Measurements from ENCODE around the gene TOMT. TPM values are rescaled to one million over a fixed set of nuclear protein-coding genes. Genes with fewer than 3 reads are reported as not detected.

TOMT gene
- total RNA-seq, 4 donors from 2014 or later = not detected

DNA sequence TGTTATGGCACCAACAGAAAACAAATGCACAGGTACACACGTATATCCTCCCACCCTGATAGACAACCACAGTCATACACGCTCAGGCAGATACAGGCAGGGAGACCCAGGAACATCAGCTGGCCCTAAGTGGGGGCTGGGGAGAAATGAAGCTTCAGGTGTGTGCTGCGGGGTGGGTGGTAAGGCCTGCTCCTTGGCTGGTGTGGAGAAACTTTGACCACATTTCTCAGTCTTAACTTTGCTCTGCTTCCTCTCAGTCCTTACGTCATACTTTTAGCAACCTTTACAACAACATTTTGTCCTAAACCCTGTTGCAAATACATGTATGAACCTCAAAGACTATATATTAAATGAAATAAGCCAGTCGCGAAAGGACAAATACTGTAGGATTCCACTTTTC, 13.5 kb downstream of the TOMT start:
- TF ChIP-seq EP300 (IDR thresholded peaks at IDR 0.05) (no peak), POLR2A (IDR thresholded peaks at IDR 0.05) (no peak), POLR2AphosphoS5 (IDR thresholded peaks at IDR 0.05) (no peak)
- TF ChIP-seq, protein P1, sequence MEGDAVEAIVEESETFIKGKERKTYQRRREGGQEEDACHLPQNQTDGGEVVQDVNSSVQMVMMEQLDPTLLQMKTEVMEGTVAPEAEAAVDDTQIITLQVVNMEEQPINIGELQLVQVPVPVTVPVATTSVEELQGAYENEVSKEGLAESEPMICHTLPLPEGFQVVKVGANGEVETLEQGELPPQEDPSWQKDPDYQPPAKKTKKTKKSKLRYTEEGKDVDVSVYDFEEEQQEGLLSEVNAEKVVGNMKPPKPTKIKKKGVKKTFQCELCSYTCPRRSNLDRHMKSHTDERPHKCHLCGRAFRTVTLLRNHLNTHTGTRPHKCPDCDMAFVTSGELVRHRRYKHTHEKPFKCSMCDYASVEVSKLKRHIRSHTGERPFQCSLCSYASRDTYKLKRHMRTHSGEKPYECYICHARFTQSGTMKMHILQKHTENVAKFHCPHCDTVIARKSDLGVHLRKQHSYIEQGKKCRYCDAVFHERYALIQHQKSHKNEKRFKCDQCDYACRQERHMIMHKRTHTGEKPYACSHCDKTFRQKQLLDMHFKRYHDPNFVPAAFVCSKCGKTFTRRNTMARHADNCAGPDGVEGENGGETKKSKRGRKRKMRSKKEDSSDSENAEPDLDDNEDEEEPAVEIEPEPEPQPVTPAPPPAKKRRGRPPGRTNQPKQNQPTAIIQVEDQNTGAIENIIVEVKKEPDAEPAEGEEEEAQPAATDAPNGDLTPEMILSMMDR (IDR thresholded peaks at IDR 0.05) = no peak
- Histone ChIP-seq H3K27ac (no peak overlapping the region), H3K9me3 (no peaks in the 10 kb centered on the region), H3K4me1 (no peaks in the 10 kb centered on the region), H3K4me3 (no peak overlapping the region), H3K36me3 (no peaks in the 10 kb centered on the region), H3K27me3 (no peaks in the 10 kb centered on the region)
- 69% methylated on average over 6 of the region's 6 CpGs for WGBS
- DNase-seq (ENCODE audit: low spot score in 2 of 2) = no peak

DNA sequence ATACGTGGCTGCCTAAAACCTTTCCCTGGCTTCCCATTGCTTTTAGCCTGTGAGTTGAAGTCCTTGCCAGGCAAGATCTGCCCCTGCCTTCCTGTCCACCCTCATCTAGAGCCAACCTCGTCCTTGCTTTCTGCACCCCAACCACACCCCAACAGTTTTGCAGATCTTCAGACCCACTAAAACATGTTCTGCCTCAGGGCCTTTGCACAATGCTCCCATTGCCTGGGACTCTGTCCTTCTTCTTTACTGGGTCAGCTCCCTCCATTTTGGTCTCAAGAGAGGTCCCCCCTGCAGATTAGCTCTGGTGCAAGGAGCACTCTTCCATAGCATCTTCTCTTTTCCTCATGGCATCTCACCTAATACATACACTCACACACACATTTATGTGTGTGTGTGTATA, 15.2 kb downstream of the TOMT start:
- H3K9me3 ChIP-seq = no peaks in the 10 kb centered on the region
- 71% methylated on average over 2 of the region's 2 CpGs for WGBS
- no peak for DNase-seq (ENCODE audit: low spot score in 2 of 2)
- no peak overlapping the region for H3K4me3 ChIP-seq
- H3K27me3 ChIP-seq = no peaks in the 10 kb centered on the region
- no peak overlapping the region for H3K27ac ChIP-seq
- no peaks in the 10 kb centered on the region for H3K4me1 ChIP-seq
- TF ChIP-seq EP300 (IDR thresholded peaks at IDR 0.05) = no peak
- TF ChIP-seq POLR2A (IDR thresholded peaks at IDR 0.05) = no peak
- TF ChIP-seq POLR2AphosphoS5 (IDR thresholded peaks at IDR 0.05) = no peak
- TF ChIP-seq, protein P1 (IDR thresholded peaks at IDR 0.05) = no peak
- no peaks in the 10 kb centered on the region for H3K36me3 ChIP-seq

DNA sequence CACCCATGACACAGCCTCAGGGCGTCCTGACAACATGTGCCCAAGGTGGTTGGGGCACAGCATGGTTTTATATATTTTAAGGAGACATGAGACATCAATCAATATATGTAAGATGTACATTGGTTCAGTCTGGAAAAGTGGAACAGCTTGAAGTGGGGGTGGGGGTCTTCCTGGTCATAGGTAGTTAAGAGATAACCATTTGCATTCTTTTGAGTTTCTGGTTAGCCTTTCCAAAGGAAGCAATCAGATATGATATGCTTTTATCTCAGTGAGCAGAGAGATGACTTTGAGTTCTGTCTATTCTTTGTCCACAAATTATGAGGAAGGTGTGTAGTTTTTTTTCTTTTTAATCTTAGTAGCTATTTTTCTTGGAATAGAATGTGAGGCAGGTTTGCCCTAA, 16.9 kb downstream of the TOMT start:
- no peaks in the 10 kb centered on the region for H3K9me3 ChIP-seq
- no peak for TF ChIP-seq POLR2A (IDR thresholded peaks at IDR 0.05)
- no peak for TF ChIP-seq POLR2AphosphoS5 (IDR thresholded peaks at IDR 0.05)
- TF ChIP-seq, protein P1 (IDR thresholded peaks at IDR 0.05) = no peak
- no peak for TF ChIP-seq EP300 (IDR thresholded peaks at IDR 0.05)
- H3K4me1 ChIP-seq = no peaks in the 10 kb centered on the region
- no peak for DNase-seq (ENCODE audit: low spot score in 2 of 2)
- H3K4me3 ChIP-seq = no peak overlapping the region
- H3K27me3 ChIP-seq = no peaks in the 10 kb centered on the region
- no peaks in the 10 kb centered on the region for H3K36me3 ChIP-seq
- WGBS = 73% methylated on average over 1 of the region's 1 CpG
- H3K27ac ChIP-seq = no peak overlapping the region

DNA sequence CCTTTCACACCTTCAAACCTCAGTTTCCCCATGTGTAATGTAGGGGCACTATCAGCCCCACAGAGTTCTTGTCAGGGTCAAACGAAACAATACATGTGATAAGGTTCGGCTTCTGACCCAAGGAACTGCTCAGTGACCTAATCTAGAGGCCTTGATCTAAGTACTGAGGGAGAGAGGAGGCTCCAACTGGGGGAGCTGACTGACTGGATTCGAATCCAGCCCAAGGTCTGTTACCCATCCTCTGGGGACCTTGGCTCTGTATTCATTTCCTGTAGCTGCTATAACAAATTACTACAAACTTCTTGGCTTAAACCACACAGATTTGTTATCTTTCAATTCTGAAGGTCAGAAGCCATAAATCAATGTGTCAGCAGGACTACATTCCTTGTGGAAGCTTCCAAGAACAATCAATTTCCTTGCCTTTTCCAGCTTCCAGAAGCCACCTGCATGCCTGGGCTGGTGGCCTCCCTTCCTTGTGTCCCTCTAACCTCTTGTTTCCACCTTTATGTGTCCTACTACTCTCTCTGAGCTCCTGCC, 17.5 kb downstream of the TOMT start:
- H3K27ac ChIP-seq = no peak overlapping the region
- H3K4me1 ChIP-seq = no peaks in the 10 kb centered on the region
- H3K4me3 ChIP-seq = no peak overlapping the region
- no peak for DNase-seq (ENCODE audit: low spot score in 2 of 2)
- no peaks in the 10 kb centered on the region for H3K36me3 ChIP-seq
- no peaks in the 10 kb centered on the region for H3K9me3 ChIP-seq
- TF ChIP-seq EP300 (IDR thresholded peaks at IDR 0.05) (no peak), POLR2AphosphoS5 (IDR thresholded peaks at IDR 0.05) (no peak), POLR2A (IDR thresholded peaks at IDR 0.05) (no peak)
- TF ChIP-seq, protein P1 (IDR thresholded peaks at IDR 0.05) = no peak
- no peaks in the 10 kb centered on the region for H3K27me3 ChIP-seq
- 73% methylated on average over 3 of the region's 3 CpGs for WGBS

DNA sequence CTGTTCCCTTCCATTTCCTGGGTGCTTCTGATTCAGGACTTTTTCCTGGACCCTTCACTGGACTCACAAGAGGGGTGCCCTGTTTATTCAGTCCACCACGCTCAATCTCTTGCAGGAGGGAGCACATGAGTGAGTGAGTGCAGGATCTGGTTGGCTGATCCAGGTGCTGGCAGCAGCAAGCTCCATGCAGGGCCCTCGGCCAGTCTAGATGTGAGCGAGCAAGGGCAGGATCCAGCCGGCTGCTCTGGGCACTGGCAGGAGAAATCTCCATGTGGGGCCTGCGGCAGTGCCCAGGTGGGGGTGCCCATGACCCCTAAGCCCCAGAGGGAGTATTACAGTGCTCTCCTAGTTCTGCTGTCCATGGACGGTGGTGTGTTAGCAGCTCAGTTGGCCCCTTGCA, 18.3 kb downstream of the TOMT start:
- Histone ChIP-seq H3K36me3 (no peaks in the 10 kb centered on the region), H3K27me3 (no peaks in the 10 kb centered on the region), H3K4me3 (no peak overlapping the region), H3K27ac (no peak overlapping the region), H3K9me3 (no peaks in the 10 kb centered on the region), H3K4me1 (no peaks in the 10 kb centered on the region)
- WGBS = 61% methylated on average over 3 of the region's 6 CpGs
- DNase-seq (ENCODE audit: low spot score in 2 of 2) = no peak
- TF ChIP-seq POLR2A (IDR thresholded peaks at IDR 0.05) = no peak
- TF ChIP-seq, protein P1 (IDR thresholded peaks at IDR 0.05) = no peak
- TF ChIP-seq POLR2AphosphoS5 (IDR thresholded peaks at IDR 0.05) = no peak
- TF ChIP-seq EP300 (IDR thresholded peaks at IDR 0.05) = no peak

Measured in suprapubic skin (tissue), 4 donors.